Measurements from ENCODE around the gene HMX1. TPM values are rescaled to one million over a fixed set of nuclear protein-coding genes. Genes with fewer than 3 reads are reported as not detected.

HMX1 gene
- total RNA-seq, 1 experiment from 2014 or later, result not detected

- no peak overlapping the region for H3K4me2 ChIP-seq (ENCODE audit: low read length)
- no peaks in the 10 kb centered on the region for H3K36me3 ChIP-seq (ENCODE audit: low read depth, low read length)
- ChIA-PET POLR2A (ENCODE audit: unreplicated experiment) (no interaction called here), CTCF (no interaction called here)
- no peaks in the 10 kb centered on the region for H3K4me1 ChIP-seq (ENCODE audit: insufficient read depth, low read length)
- ATAC-seq (no peak), DNase-seq (no peak)
- H3K27ac ChIP-seq (ENCODE audit: low read length), result no peak overlapping the region
- no peaks in the 10 kb centered on the region for H3K9me2 ChIP-seq (replicated peaks; ENCODE audit: low read length)
- no TSS peak for BruUV-seq (replicated peaks)
- no peak overlapping the region for H3K4me3 ChIP-seq (ENCODE audit: low read length)
- no peak for TF ChIP-seq EZH2phosphoT487 (IDR thresholded peaks at IDR 0.05; ENCODE audit: borderline replicate concordance, low read length)
- TF ChIP-seq EZH2 (IDR thresholded peaks at IDR 0.05; ENCODE audit: low read length, unreplicated experiment), result no peak
- TF ChIP-seq, protein P1, sequence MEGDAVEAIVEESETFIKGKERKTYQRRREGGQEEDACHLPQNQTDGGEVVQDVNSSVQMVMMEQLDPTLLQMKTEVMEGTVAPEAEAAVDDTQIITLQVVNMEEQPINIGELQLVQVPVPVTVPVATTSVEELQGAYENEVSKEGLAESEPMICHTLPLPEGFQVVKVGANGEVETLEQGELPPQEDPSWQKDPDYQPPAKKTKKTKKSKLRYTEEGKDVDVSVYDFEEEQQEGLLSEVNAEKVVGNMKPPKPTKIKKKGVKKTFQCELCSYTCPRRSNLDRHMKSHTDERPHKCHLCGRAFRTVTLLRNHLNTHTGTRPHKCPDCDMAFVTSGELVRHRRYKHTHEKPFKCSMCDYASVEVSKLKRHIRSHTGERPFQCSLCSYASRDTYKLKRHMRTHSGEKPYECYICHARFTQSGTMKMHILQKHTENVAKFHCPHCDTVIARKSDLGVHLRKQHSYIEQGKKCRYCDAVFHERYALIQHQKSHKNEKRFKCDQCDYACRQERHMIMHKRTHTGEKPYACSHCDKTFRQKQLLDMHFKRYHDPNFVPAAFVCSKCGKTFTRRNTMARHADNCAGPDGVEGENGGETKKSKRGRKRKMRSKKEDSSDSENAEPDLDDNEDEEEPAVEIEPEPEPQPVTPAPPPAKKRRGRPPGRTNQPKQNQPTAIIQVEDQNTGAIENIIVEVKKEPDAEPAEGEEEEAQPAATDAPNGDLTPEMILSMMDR (conservative IDR thresholded peaks at IDR 0.05; ENCODE audit: low read depth, low read length), result no peak
- peaks cover 79% of the 10 kb centered on the region for H3K27me3 ChIP-seq (ENCODE audit: low read length)
- H2AFZ ChIP-seq (ENCODE audit: low read length), result no peak overlapping the region
- no peak overlapping the region for H3K9ac ChIP-seq (ENCODE audit: low read length)
- intact Hi-C loops (cut with micrococcal nuclease), result no loop called here
- no peaks in the 10 kb centered on the region for H3F3A ChIP-seq (ENCODE audit: low read length, unreplicated experiment)
- no peaks in the 10 kb centered on the region for H3K79me2 ChIP-seq (ENCODE audit: low read length)
- H3K9me3 ChIP-seq (ENCODE audit: low read length), result no peaks in the 10 kb centered on the region
- H4K20me1 ChIP-seq (ENCODE audit: low read length), result no peaks in the 10 kb centered on the region
Measured at GRCh38 chr4:8853249-8853648, 18.4 kb downstream of the HMX1 start.

GRCh38 chr4:8852118-8852704 lies 19.4 kb downstream of the HMX1 start:
- no peak for DNase-seq
- Histone ChIP-seq H3K4me3 (ENCODE audit: low read length) (no peak overlapping the region), H2AFZ (ENCODE audit: low read length) (no peak overlapping the region), H3K27me3 (ENCODE audit: low read length) (peaks cover 77% of the 10 kb centered on the region), H3K9me2 (replicated peaks; ENCODE audit: low read length) (no peaks in the 10 kb centered on the region), H3K4me1 (ENCODE audit: insufficient read depth, low read length) (no peaks in the 10 kb centered on the region), H3K4me2 (ENCODE audit: low read length) (no peak overlapping the region), H4K20me1 (ENCODE audit: low read length) (no peaks in the 10 kb centered on the region), H3K27ac (ENCODE audit: low read length) (no peak overlapping the region), H3K79me2 (ENCODE audit: low read length) (no peaks in the 10 kb centered on the region), H3F3A (ENCODE audit: low read length, unreplicated experiment) (no peaks in the 10 kb centered on the region), H3K9me3 (ENCODE audit: low read length) (no peaks in the 10 kb centered on the region), H3K9ac (ENCODE audit: low read length) (no peak overlapping the region), H3K36me3 (ENCODE audit: low read depth, low read length) (no peaks in the 10 kb centered on the region)
- intact Hi-C loops (cut with micrococcal nuclease), result no loop called here
- BruUV-seq (replicated peaks), result no TSS peak
- POLR2A ChIA-PET (ENCODE audit: unreplicated experiment), result no interaction called here
- no peak for ATAC-seq
- CTCF ChIA-PET, result no interaction called here
- TF ChIP-seq, protein P1 (conservative IDR thresholded peaks at IDR 0.05; ENCODE audit: low read depth, low read length), result no peak
- TF ChIP-seq EZH2 (IDR thresholded peaks at IDR 0.05; ENCODE audit: low read length, unreplicated experiment), result no peak
- no peak for TF ChIP-seq EZH2phosphoT487 (IDR thresholded peaks at IDR 0.05; ENCODE audit: borderline replicate concordance, low read length)

DNA sequence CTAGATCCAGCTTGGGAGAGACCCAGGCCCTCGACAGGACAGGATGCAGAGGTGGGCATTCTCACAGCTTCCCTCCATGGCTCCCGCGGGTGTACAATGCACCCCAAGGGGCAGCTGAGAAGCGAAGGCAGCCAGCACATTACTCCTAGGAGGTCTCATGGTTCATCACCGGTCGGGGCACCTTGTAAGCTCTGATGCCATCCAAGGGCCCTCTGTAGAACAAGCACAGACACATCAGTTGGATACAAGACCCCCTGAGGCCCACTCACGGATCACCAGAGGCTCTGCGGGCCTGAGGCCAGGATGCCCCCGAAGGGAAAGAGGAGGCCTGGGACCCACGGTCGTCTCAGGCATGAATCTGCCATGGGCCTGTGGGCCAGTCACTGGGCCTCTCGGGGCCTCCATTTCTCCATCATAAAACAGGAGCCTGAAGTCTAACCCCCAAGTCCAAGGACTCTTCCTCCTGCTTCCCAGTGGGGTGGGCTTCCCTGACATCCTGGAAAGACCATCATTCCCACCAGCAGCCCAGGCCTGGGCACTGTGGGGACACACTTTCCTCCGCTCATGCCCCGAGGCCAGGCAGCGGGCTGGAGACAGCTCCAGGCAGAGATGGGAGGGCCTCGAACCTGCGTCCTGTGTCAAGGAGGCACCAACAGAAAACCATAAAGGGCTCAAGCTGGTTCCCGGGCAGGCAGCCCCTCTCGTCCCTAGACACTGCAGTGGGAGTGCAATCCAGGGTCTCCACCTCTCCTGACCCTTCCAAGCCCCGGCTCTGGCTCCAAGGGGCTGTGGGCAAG lies 20.1 kb downstream of the HMX1 start:
- no peak overlapping the region for H3K27ac ChIP-seq (ENCODE audit: low read length)
- intact Hi-C loops (cut with micrococcal nuclease), result no loop called here
- no peak overlapping the region for H3K9ac ChIP-seq (ENCODE audit: low read length)
- H3K36me3 ChIP-seq (ENCODE audit: low read depth, low read length), result no peaks in the 10 kb centered on the region
- no peak for DNase-seq
- H4K20me1 ChIP-seq (ENCODE audit: low read length), result no peaks in the 10 kb centered on the region
- no peak overlapping the region for H2AFZ ChIP-seq (ENCODE audit: low read length)
- CTCF ChIA-PET, result no interaction called here
- BruUV-seq (replicated peaks), result no TSS peak
- TF ChIP-seq EZH2phosphoT487 (IDR thresholded peaks at IDR 0.05; ENCODE audit: borderline replicate concordance, low read length) (no peak), EZH2 (IDR thresholded peaks at IDR 0.05; ENCODE audit: low read length, unreplicated experiment) (no peak)
- TF ChIP-seq, protein P1 (conservative IDR thresholded peaks at IDR 0.05; ENCODE audit: low read depth, low read length), result no peak
- H3K4me2 ChIP-seq (ENCODE audit: low read length), result no peak overlapping the region
- no peaks in the 10 kb centered on the region for H3K4me1 ChIP-seq (ENCODE audit: insufficient read depth, low read length)
- H3K9me3 ChIP-seq (ENCODE audit: low read length), result no peaks in the 10 kb centered on the region
- POLR2A ChIA-PET (ENCODE audit: unreplicated experiment), result no interaction called here
- no peaks in the 10 kb centered on the region for H3K79me2 ChIP-seq (ENCODE audit: low read length)
- H3K4me3 ChIP-seq (ENCODE audit: low read length), result no peak overlapping the region
- H3F3A ChIP-seq (ENCODE audit: low read length, unreplicated experiment), result no peaks in the 10 kb centered on the region
- H3K27me3 ChIP-seq (ENCODE audit: low read length), result peaks cover 70% of the 10 kb centered on the region
- no peaks in the 10 kb centered on the region for H3K9me2 ChIP-seq (replicated peaks; ENCODE audit: low read length)
- ATAC-seq, result no peak
